ENCODE data around the gene TTC28.
A peak's percentile ranks its signal among the peaks of the same experiment; 100 is the strongest.
"Not testable (repeated sequence)": the region's sequence is repeated elsewhere in the genome, so short reads cannot be mapped to it uniquely, and the experiment has no call there.

TTC28 gene

DNA sequence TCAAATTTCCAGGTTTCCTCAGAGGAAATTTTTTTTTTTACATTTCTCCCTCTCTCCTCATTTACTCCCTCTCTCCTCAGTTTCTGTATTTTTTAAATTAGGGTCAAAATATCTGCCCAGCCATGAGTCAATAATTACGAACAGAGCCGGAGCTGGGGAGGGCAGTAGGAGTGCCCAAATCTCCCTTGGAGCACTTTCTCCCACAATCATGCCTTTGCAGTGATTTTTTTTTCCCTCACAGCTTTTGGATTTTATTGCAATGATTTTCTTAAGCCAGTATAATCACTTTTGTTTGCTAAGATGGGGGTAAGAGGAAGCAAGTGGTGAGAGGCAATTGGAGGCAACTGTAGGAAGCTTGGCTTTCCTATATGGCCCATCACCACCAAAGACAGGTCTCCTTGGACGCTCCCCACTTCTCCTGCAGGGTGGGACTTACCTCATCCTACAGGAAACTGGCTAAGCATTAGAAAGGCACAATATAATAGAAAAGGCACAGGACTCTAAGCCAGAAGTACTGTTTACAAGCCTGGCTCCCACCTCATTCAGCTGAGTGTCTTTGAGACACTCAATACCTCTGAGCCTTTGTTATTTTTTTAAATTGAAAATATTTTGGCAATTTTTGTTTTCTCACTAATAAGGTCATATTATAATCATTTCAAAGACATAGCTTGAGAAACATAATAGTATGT is 568.0 kb downstream of the TTC28 start:
- no peak for DNase-seq (ENCODE audit: low spot score)

DNA sequence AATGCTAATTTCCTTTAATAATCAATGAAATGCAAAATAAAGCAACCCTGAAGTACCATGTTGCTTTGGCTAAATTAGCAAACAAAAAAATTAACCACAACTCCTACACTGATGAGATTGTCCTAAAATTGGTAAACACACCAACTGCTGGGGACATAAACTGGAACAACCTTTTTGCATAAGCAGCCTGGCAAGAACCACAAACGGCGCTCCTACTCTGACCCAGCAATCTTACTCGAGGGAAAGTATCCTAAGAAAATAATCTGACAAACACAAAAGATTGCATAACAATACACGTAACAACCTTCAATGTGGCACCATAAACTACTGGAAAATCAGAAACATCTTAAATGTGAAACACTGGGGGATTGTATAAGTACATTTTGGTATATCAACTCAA is 570.8 kb downstream of the TTC28 start:
- no peak for DNase-seq (ENCODE audit: low spot score)

DNA sequence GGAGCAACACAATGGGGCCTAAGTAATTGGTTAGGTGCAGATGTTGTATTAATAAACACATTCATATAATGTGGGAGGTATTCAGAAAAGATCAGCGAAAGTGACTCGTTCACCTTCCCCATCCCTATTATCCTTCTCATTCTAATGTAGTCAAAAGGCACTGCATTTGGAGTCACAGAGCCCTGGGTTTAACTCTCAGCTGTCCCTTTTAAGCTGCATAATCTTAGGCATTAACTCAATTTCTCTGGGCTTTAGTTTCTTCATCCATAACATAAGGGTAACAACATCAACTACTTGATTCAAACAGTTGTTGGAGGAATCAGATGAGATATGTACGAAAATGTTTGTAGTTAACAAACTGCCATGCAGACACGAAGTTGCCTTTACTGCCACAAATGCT is 573.0 kb downstream of the TTC28 start:
- DNase-seq (ENCODE audit: low spot score) = no peak

DNA sequence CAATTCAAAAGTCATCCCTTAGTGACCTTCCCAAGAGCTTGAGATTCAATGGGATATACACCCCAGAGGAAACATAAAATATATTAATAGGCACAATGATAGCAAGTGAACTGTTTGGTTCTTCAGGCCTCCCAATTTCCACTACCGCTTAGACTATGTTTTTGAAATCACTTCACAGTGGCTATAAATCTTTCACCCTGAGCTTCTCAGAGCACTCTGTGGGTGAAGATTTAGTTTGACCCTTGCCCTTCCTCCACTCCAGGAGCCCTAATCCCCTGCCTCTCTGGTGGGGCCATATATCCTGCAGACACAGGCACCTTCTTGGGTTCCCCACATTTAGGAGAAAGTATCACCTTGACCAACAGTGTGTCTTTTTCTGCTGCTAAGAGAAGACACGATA is 573.7 kb downstream of the TTC28 start:
- no peak for DNase-seq (ENCODE audit: low spot score)

DNA sequence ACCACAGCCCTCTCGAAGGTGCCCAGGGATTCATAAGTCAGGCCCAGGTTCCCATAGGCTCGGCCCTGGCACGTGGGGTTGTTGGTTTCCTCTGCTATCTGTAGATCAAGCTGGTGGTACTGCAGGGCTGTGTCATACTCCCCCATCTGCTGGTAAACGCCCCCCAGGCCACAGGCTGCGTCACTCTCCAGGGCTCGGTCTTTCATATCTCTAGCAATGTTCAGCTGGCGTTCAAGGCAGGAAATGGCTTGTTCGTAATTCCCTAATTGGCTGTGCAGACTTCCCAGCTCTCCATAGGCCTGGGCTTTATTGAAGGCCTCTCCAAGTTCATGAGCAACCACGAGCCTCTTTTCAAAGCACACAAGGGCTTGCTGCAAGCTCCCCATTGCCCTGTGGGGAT is 574.2 kb downstream of the TTC28 start:
- no peak for DNase-seq (ENCODE audit: low spot score)

DNA sequence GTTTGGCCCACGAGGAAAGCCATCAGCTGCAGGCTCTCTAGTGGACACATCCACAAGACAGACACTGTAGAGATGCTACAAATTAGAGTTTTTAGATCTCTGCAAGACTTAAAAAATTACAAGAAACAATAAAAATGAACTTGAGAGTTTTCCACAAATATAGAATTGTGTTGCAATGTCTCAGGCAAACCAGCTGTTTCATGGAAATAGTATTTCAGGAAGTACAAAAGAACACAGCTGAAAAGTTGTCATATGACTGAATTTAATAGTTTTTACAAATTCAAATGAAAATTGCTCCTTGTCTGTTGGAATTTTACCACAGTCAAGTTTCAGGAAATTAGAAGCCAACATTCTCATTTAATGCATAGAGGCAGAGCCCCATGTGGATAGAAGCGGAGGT is 576.0 kb downstream of the TTC28 start:
- DNase-seq (ENCODE audit: low spot score) = no peak

DNA sequence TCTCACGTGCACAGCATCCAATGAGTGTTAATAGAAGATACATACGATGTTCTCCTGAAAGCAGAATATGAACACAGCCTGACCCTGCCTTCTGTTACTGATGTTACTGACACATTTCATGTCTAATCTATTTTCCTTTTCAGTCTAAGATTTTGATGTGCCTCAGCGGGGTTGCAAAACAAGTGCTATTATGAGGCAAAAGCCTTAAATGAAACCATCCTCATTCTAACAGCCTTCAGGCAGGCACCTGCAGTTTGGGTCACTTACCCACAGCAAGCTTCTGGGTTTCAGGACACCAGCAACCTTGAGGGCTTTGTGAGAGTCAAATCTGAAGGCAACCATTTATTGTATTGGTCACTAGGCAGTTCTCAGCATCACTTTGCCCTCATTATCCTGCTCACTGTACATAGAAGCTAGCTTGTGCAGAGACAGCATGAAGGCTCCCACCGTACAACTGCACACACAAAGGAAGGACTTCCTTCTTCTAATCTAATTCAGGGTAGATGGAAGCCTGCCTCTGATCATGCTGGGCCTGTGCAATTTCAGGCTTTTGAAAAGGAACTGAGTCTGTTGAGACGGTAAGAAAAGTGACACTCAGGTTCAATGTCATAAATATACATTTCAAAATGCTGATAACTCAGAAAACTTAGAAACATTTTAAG is 577.4 kb downstream of the TTC28 start:
- DNase-seq (ENCODE audit: low spot score) = peak; percentile 40

DNA sequence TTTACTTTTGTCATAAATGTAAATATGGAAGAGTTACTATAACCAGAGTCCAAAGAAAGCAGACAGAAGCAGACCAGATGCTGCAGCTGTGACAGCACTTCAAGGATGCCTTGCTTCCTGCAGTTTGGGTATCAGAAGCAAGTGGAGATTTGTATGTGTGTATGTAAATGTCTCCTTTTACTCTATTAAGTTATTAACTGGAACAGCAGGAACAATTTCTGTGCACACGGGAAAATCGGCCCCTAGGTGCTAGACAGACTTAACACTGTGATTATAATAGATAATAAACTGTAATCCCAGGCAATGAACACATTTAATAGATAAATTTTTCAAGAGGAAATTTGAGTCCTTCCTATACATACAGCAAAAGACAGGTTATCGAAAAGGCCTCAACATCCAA is 582.0 kb downstream of the TTC28 start:
- no peak for DNase-seq (ENCODE audit: low spot score)

DNA sequence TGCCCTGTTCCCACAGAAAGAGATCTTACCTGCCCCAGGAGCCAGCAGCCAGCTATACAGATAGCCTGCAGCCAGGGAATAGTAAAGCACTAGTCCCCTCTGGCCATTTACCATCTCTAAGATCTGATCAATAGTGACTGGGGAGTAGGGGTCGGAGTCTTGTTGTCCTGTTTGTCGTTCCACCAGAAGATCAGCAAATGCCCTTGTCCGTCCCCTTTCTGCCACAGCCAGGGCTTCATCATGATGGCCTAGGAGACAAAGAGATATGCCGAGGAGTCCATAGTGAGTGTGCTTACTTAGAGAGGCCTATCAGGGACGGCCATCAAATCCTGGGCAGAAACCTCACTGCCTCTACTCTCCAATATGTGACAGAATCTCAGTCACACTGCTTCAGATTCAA is 583.5 kb downstream of the TTC28 start:
- peak; percentile 54 for DNase-seq (ENCODE audit: low spot score)

DNA sequence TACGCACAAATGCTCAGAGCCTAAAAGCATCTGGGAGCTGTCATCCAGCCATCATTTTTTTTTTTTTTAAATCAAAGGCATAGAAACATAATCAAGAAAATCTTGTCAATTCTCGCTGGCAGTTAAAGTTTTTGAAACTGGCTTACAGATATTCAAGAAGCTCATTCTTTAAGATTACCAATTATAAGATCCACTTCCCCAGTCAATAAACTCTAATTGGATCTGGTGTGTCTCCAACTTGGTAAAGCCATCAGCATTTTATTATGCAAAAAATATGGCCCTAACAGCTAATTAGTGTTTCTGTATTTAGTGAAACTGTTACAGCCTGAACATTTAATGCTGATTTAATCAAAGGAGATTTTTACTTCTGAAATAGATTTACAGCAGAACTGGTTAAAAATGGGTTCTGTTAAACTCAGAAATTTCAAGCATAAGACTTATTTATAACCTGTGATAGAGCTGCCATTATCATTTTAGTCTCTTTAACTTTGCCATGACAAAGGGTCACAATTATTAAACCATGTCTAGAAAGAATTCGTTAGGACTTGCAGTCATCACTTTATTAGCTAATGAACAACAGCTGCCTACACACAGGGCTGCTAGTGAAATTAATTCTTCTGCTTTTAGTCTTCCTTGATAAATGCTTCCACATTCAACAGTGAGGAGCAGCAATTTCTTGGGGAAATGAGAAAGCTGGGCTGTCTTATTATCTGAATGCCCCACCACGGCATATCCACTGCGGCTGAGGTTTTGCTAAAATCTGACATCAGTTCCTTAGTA is 584.1 kb downstream of the TTC28 start:
- no peak for DNase-seq (ENCODE audit: low spot score)

DNA sequence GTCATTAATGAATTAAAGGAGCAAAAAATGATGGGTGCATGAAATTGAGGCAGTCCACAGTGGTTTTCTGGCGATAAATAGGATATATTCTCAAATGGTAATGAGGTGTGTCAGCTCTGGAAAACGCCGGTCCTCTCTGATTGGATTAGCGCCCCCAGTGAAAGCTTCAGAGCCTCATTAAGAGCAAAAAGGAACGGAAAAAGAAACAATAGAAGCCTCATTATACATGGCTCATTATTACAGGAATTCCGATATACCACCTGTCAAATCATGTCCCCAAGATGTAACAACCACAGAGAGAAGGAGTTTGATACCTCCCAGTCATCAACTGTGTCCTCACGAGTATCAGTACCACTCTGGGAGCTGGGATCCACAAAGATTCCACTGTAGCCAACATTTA is 584.9 kb downstream of the TTC28 start:
- DNase-seq (ENCODE audit: low spot score) = no peak

DNA sequence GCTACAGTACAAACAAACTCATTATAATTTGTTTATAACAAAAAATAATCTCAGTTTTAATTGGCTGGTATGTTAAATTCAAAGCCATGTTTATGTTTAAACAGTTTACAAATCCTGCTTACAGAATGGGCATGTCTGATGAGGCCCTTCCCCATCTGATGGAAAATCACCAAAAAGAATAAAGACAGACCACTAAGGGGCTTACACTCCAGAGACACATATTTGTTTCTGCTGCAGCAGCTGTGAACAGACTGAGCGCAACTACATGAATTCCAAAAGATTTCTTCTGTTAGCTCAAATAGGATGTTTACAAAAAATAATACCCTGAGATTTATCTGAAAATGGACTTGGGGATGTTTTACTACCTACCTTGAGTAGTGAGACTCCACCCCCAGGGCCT is 585.9 kb downstream of the TTC28 start:
- DNase-seq (ENCODE audit: low spot score) = no peak

DNA sequence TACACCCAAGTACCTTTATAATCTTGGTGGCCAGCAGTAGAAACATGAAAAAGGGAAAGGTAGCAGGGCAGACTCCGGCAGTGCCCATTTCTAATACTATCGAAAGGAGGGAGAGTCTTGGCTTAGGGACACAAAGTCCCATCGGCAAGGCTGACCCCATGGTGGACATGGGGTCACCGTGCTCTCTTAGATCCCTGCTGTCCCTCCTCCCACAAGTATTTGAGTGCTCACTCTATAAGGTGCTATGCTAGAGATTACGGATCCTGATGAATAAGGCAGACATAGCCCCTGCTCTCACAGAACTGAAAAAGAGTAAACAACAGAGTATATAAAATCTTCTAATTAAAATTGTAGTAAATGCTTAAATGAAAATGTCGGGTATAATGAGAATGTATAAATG is 588.2 kb downstream of the TTC28 start:
- no peak for DNase-seq (ENCODE audit: low spot score)

DNA sequence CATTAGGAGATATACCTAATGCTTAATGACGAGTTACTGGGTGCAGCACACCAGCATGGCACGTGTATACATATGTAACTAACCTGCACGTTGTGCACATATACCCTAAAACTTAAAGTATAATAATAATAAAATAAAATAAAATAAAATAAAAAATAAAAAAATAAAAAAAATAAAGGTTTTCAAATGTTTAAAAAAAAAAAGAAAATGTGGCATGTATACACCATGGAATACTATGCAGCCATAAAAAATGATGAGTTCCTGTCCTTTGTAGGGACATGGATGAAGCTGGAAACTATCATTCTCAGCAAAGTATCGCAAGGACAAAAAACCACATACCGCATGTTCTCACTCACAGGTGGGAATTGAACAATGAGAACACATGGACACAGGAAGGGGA is 590.1 kb downstream of the TTC28 start:
- DNase-seq (ENCODE audit: low spot score) = not testable (repeated sequence)

DNA sequence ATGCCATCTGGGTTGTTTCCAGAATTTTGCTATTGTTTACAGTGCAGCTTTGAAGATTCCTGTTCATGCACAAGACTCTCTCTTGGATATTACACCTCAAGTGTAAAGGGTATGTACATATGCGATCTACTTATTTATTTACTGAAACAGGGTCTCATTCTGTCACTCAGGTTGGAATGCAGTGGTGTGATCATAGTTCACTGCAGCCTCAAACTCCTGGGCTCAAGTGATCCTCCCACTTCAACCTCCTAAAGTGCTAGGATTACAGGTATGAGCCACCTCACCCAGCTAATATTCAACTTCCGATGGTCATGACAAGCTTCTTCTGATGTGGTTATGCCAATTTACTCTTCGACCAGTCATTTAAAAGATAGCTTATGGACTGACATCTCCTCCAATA is 602.5 kb downstream of the TTC28 start:
- DNase-seq (ENCODE audit: low spot score) = no peak

DNA sequence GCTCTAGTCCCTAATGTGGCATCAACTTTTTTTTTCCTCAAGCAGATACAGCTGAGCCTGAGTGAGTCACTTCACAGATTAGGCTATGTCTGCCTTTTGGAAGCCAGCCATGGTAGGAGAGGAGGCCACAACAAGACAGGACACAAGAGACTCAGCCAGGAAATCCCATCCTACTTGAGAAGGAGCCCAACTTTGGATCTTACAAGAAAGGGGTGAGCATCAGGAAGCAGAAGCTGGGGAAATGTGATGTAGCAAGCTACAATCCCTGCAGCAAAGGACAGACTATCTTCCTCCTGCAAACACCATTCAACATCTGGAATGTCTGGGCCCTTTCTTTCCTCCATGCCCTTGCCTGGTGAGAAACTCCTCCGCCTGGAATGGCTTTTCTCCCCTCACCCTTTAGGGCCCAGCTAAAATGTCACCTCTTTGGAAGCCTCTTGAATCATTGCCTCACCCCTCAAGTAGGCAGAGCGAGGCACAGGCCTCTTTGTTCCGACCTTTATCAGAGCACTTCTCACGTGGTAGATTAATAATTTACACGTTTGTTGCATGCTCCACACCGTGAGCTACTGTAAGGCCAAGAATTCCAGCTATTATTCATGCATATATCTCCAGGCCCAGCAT is 604.2 kb downstream of the TTC28 start:
- DNase-seq (ENCODE audit: low spot score) = no peak

DNA sequence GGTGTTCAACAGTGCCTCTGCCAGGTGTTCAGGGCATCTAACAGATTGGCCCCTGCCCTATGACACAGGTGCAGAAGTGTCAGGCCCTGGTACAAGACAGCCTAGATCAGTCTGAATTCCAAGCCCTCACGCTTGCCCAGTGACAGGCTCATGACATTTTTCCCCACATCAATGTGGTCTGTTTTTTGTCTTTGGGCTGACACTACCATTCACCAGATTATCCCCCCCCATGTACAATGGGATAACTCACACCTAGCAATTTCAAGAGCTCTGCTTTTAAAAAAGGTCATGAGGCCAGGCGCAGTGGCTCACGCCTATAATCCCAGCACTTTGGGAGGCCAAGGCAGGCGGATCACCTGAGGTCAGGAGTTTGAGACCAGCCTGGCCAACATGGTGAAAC is 605.1 kb downstream of the TTC28 start:
- DNase-seq (ENCODE audit: low spot score) = peak; percentile 59

DNA sequence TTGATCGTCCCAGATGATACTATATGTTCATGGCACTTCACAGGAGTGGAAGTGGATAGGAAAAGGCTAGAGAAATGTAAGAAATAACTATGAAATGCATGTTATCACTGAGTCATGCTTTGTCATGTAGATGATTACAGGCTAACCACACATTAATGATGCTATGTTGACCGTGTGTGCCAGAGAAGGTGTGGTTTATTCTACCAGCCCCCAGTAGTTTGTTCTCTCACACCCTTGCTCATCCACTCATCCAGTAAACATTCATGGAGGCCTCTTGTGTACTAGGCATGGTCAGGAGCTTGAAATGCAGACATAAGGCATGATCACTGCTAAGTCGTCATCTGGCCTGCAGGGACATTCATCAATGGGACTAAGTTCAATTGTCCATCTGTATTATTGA is 607.6 kb downstream of the TTC28 start:
- DNase-seq (ENCODE audit: low spot score) = no peak

DNA sequence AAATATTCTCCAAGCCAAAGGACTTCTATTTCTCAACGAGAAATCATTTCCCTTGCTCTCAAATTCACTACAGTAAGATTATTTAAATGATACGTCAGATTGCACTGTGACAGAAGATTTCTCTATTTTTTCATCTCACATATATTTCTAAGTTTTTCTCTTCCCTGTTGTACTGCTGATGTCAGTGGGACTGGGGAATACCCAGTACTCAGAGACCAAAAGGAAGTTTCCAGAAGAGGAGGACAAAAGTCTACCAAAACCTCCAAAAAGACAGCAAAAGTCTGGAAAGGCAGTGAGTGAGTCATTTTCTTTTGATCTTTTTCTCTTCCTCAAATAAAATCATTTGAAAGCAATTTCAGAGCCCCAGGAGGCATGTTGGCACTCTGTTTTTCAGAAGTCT is 610.8 kb downstream of the TTC28 start:
- no peak for DNase-seq (ENCODE audit: low spot score)

DNA sequence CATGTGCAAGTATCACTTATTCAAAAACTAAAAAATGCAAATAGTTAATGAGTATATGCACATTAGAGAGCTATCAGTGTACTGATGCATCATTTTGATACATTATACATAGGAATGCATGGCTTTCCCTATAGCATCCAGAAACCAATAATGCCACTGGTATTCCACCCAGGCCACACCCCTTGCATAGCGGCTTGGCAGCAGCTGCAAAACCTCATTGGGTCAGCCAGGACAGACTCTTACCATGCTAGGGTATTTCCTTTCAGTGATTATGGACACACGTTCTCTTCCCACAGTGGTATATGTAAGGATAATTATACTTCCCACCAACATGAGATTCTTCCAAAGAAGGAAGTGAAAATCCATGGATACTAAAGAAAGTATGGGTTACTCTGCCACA is 614.7 kb downstream of the TTC28 start:
- no peak for DNase-seq (ENCODE audit: low spot score)

DNA sequence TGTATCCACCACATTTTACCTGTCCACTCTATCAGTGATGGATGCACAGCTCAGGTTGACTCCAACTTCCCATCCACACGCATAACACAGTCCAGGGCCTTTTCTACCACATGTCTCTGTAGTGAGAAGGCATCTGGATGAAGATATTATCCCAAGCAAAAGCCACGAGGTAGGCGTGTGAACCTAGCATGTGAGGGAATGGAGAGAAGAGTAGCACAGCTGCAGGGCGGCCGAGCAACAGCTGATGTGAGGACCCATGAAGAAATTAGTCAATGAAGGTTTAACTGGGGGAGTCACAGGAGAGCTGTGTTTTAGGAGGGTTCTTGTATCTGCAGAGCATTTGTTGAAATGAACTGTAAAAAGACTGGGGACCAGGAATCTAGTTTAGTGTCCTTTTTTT is 616.0 kb downstream of the TTC28 start:
- DNase-seq (ENCODE audit: low spot score) = no peak

DNA sequence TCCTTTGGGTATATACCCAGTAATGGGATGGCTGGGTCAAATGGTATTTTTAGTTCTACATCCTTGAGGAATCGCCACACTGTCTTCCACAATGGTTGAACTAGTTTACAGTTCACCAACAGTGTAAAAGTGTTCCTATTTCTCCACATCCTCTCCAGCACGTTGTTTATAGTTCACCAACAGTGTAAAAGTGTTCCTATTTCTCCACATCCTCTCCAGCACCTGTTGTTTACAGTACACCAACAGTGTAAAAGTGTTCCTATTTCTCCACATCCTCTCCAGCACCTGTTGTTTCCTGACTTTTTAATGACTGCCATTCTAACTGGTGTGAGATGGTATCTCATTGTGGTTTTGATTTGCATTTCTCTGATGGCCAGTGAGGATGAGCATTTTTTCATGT is 619.0 kb downstream of the TTC28 start:
- not testable (repeated sequence) for DNase-seq (ENCODE audit: low spot score)
